SK-N-SH treated with all-trans-retinoic acid at 6 μM for 48 hours (cell line): ENCODE measurements around the gene PDE4B.

ENCODE experiments used
- ARNTL ChIP-seq: fragments of 450-650 bp; formaldehyde crosslinking; IDR thresholded peaks from 2 replicates; pipeline ENCODE4 v1.5.0; 2020; ENCODE audit warnings: low read depth, mild to moderate bottlenecking, moderate library complexity, borderline replicate concordance
- CREB5 ChIP-seq: fragments of 250-450 bp; sonication (Bioruptor Pico); IDR thresholded peaks from 2 replicates; pipeline ENCODE4 v1.5.1; 2020; ENCODE audit warnings: low read depth, mild to moderate bottlenecking, moderate library complexity
- CSDC2 ChIP-seq: fragments of 250-450 bp; sonication (Bioruptor Pico); IDR thresholded peaks from 2 replicates; pipeline ENCODE4 v1.5.0; 2020; ENCODE audit warnings: mild to moderate bottlenecking, moderate library complexity
- GLIS3 ChIP-seq: fragments of 250-450 bp; sonication (Bioruptor Pico); IDR thresholded peaks from 2 replicates; pipeline ENCODE4 v1.5.0; 2020; ENCODE audit warnings: mild to moderate bottlenecking, moderate library complexity
- RARB ChIP-seq: fragments of 250-450 bp; sonication (Bioruptor Pico); IDR thresholded peaks from 2 replicates; pipeline ENCODE4 v1.8.0; 2021; ENCODE audit warnings: mild to moderate bottlenecking, moderate library complexity
- TCF4 ChIP-seq: fragments of 250-450 bp; sonication (Bioruptor Pico); IDR thresholded peaks from 2 replicates; pipeline ENCODE4 v1.8.0; 2021; ENCODE audit warnings: mild to moderate bottlenecking, moderate library complexity, borderline replicate concordance
- ZFP30 ChIP-seq: fragments of 450-650 bp; formaldehyde crosslinking; IDR thresholded peaks from 2 replicates; pipeline ENCODE4 v1.5.0; 2022; ENCODE audit warnings: mild to moderate bottlenecking, moderate library complexity
- ZNF8 ChIP-seq: fragments of 450-650 bp; formaldehyde crosslinking; IDR thresholded peaks from 2 replicates; pipeline ENCODE4 v1.5.0; 2020; ENCODE audit warnings: mild to moderate bottlenecking, moderate library complexity
- TF ChIP-seq, protein P1 (sequence below): fragments of 250-450 bp; sonication (Bioruptor Pico); IDR thresholded peaks from 2 replicates; pipeline ENCODE4 v1.8.0; 2020; ENCODE audit warnings: mild to moderate bottlenecking, moderate library complexity, borderline replicate concordance

- TF ChIP-seq CREB5 (CRISPR knock-in tag) (no peak), RARB (CRISPR knock-in tag) (no peak), ARNTL (no peak), GLIS3 (CRISPR knock-in tag) (no peak), CSDC2 (CRISPR knock-in tag) (no peak), TCF4 (CRISPR knock-in tag) (no peak), ZFP30 (CRISPR knock-in tag) (no peak), ZNF8 (no peak)
- TF ChIP-seq, protein P1, sequence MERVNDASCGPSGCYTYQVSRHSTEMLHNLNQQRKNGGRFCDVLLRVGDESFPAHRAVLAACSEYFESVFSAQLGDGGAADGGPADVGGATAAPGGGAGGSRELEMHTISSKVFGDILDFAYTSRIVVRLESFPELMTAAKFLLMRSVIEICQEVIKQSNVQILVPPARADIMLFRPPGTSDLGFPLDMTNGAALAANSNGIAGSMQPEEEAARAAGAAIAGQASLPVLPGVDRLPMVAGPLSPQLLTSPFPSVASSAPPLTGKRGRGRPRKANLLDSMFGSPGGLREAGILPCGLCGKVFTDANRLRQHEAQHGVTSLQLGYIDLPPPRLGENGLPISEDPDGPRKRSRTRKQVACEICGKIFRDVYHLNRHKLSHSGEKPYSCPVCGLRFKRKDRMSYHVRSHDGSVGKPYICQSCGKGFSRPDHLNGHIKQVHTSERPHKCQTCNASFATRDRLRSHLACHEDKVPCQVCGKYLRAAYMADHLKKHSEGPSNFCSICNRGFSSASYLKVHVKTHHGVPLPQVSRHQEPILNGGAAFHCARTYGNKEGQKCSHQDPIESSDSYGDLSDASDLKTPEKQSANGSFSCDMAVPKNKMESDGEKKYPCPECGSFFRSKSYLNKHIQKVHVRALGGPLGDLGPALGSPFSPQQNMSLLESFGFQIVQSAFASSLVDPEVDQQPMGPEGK, result no peak
Observed at GRCh38 chr1:66140072-66140471, 347.4 kb downstream of the PDE4B start.
